Endothelial cell of umbilical vein (primary cell): ENCODE measurements around the gene TFDP2. TPM values are rescaled to one million over a fixed set of nuclear protein-coding genes. Genes with fewer than 3 reads are reported as not detected.

Source experiments
- BruUV-seq: library from RNA; stranded (reverse); fragments of 400-500 nt; replicated peaks from 2 replicates; lab custom pipeline; 2021; lab: Mats Ljungman, UMichigan
- CTCF ChIA-PET: fragments of 300-600, 350-600 bp; sonication (Branson Sonifier 250); formaldehyde crosslinking; loops from one replicate; lab custom pipeline; 2021; ENCODE audit warnings: antibody characterized with exemption, inconsistent platforms; lab: Charles Lee
- POLR2A ChIA-PET: fragments of 300-600, 350-600 bp; sonication (Branson Sonifier 250); formaldehyde crosslinking; loops from one replicate; lab custom pipeline; 2021; ENCODE audit warnings: antibody characterized with exemption, inconsistent platforms; lab: Charles Lee
- DNase-seq: peaks from one replicate; pipeline ENCODE4 v3.0.0-alpha.2; 2011; ENCODE audit warnings: low read depth, low spot score
- FAIRE-seq: peaks from 2 replicates; lab custom pipeline; 2011; peaks lifted over from hg19 to GRCh38; lab: Jason Lieb, UNC
- H2AFZ ChIP-seq: 2 replicates; pipeline ENCODE4 v1.6.0; 2012; ENCODE audit warnings: low read depth, low read length, control low read depth, inconsistent platforms
- H3K27ac ChIP-seq: 2 replicates; pipeline ENCODE4 v1.5.1; 2011; ENCODE audit warnings: low read depth, mild to moderate bottlenecking, control low read depth, low read length, moderate library complexity; ENCODE audit not compliant: insufficient read depth
- H3K27me3 ChIP-seq, 2 experiments: 2 replicates each; pipeline versions ENCODE4 v1.6.0 to v1.6.1; 2011; ENCODE audit warnings: low read length in 2 of 2, mixed read lengths in 1 of 2; ENCODE audit not compliant: control insufficient read depth in 2 of 2, insufficient read depth in 2 of 2
- H3K36me3 ChIP-seq, 2 experiments: 2 replicates in 1 of 2; 3 replicates in 1 of 2; pipeline ENCODE4 v1.5.1; 2011; ENCODE audit warnings: low read length in 2 of 2, mild to moderate bottlenecking in 1 of 2, moderate library complexity in 1 of 2; ENCODE audit not compliant: control insufficient read depth in 2 of 2, insufficient read depth in 2 of 2; ENCODE audit errors: extremely low read depth in 1 of 2
- H3K4me1 ChIP-seq: 3 replicates; pipeline ENCODE4 v1.5.1; 2011; ENCODE audit warnings: mild to moderate bottlenecking, low read length; ENCODE audit not compliant: control insufficient read depth, insufficient read depth; ENCODE audit errors: extremely low read depth
- H3K4me2 ChIP-seq: 2 replicates; pipeline ENCODE4 v1.6.1; 2011; ENCODE audit warnings: low read length, control low read depth, mixed read lengths; ENCODE audit not compliant: insufficient read depth
- H3K4me3 ChIP-seq, 3 experiments: fragments of 200-600 bp in 1 of 3; sonication (generic), shearing (Covaris generic) in 1 of 3; replicated peaks in 1 of 3; 2 replicates each; pipeline ENCODE4 v1.5.1; 2011 to 2016; ENCODE audit warnings: control low read depth in 3 of 3, low read length in 3 of 3, mild to moderate bottlenecking in 2 of 3, inconsistent platforms in 1 of 3, low read depth in 1 of 3, moderate library complexity in 1 of 3; ENCODE audit not compliant: insufficient read depth in 1 of 3
- H3K79me2 ChIP-seq: 2 replicates; pipeline ENCODE4 v1.6.0; 2012; ENCODE audit warnings: low read length, inconsistent platforms; ENCODE audit not compliant: control insufficient read depth, insufficient read depth
- H3K9ac ChIP-seq: replicated peaks from 2 replicates; pipeline ENCODE3; 2011; ENCODE audit warnings: low read length, control low read depth; ENCODE audit not compliant: insufficient read depth; ENCODE audit errors: extremely low read depth
- H3K9me1 ChIP-seq: replicated peaks from 3 replicates; pipeline ENCODE4 v1.6.0; 2011; ENCODE audit warnings: mild to moderate bottlenecking, low read length; ENCODE audit not compliant: control insufficient read depth, insufficient read depth; ENCODE audit errors: extremely low read depth
- H3K9me3 ChIP-seq: replicated peaks from 2 replicates; pipeline ENCODE4 v1.5.1; 2012; ENCODE audit warnings: low read length, inconsistent platforms; ENCODE audit not compliant: control insufficient read depth, insufficient read depth
- H4K20me1 ChIP-seq: replicated peaks from 2 replicates; pipeline ENCODE3; 2011; ENCODE audit warnings: mild to moderate bottlenecking, low read length; ENCODE audit not compliant: control insufficient read depth, insufficient read depth; ENCODE audit errors: extremely low read depth
- CTCF ChIP-seq, 2 donors: IDR thresholded peaks; 1 replicate in 1 of 2; 2 replicates in 1 of 2; pipeline ENCODE4 v1.5.1; 2011; ENCODE audit warnings: low read length in 2 of 2, mild to moderate bottlenecking in 2 of 2, moderate library complexity in 2 of 2, control low read depth in 1 of 2, inconsistent platforms in 1 of 2, low read depth in 1 of 2; ENCODE audit not compliant: insufficient read depth in 1 of 2; ENCODE audit errors: extremely low read depth in 1 of 2
- EZH2 ChIP-seq: IDR thresholded peaks from 2 replicates; pipeline ENCODE4 v1.6.1; 2012; ENCODE audit warnings: borderline replicate concordance, low read depth, mild to moderate bottlenecking, moderate library complexity, low read length, inconsistent platforms; ENCODE audit not compliant: severe bottlenecking
- FOS ChIP-seq: IDR thresholded peaks from 2 replicates; pipeline ENCODE4 v1.6.1; 2011; ENCODE audit warnings: mild to moderate bottlenecking, low read length, moderate library complexity, borderline replicate concordance; ENCODE audit not compliant: insufficient read depth
- GATA2 ChIP-seq: IDR thresholded peaks from 2 replicates; pipeline ENCODE4 v1.7.0; 2011; ENCODE audit warnings: low read depth, mild to moderate bottlenecking, moderate library complexity, mixed read lengths, low read length; ENCODE audit not compliant: insufficient read length, insufficient read depth
- JUN ChIP-seq: IDR thresholded peaks from 2 replicates; pipeline ENCODE4 v1.6.1; 2011; ENCODE audit warnings: borderline replicate concordance, low read depth; ENCODE audit not compliant: insufficient read length, insufficient read depth
- MAX ChIP-seq: IDR thresholded peaks from 2 replicates; pipeline ENCODE4 v1.6.1; 2011; ENCODE audit not compliant: insufficient read depth, insufficient read length
- MYC ChIP-seq: IDR thresholded peaks from one replicate; pipeline ENCODE4 v1.6.1; 2011; ENCODE audit warnings: mild to moderate bottlenecking, low read depth, low read length
- POLR2A ChIP-seq: IDR thresholded peaks from 2 replicates; pipeline ENCODE4 v1.6.1; 2012; ENCODE audit warnings: low read depth, mild to moderate bottlenecking, control low read depth, low read length
- POLR2AphosphoS5 ChIP-seq: IDR thresholded peaks from 2 replicates; pipeline ENCODE4 v1.6.1; 2012; ENCODE audit warnings: low read depth, mild to moderate bottlenecking, control low read depth, low read length, moderate library complexity; ENCODE audit not compliant: insufficient read depth
- dilution Hi-C: fragments of 300-500 bp; cut with MboI; formaldehyde crosslinking; loops from one replicate; pipeline ENCODE4 v1.15.0; 2019; ENCODE audit warnings: low sequenced_read_pairs; ENCODE audit not compliant: extremely low pct_ligation_motif_present
- intact Hi-C: fragments of 100-400 bp; cut with micrococcal nuclease; formaldehyde crosslinking; loops from one replicate; pipeline ENCODE4 v1.10.0; 2022
- polyA plus RNA-seq, 4 experiments: library from polyadenylated mRNA; depleted of rRNA in 3 of 4; stranded (reverse) in 3 of 4; unstranded in 1 of 4; fragments of >200 nt; gene quantifications; 2 replicates each; pipeline versions ENCODE4 v1.2.1 to v1.2.3, GENCODE V29; 2011 to 2012; ENCODE audit warnings: missing spikeins in 1 of 4
- total RNA-seq: library from RNA; stranded (reverse); gene quantifications from 2 replicates; pipeline ENCODE4 v1.2.3, GENCODE V29; 2021

TFDP2 gene
- total and polyA plus RNA-seq, 2 donors (not counting 3 experiments of a cell fraction or from before 2014, with no cell fraction given) = 8.5 to 21.5 TPM

GRCh38 chr3:141972399-141972798 is 176.9 kb downstream of the TFDP2 start:
- Histone ChIP-seq H3K4me2 (no peak overlapping the region), H3K27me3 (no peaks in the 10 kb centered on the region), H3K9me1 (no peaks in the 10 kb centered on the region), H3K4me1 (no peaks in the 10 kb centered on the region), H3K27ac (no peak overlapping the region), H3K4me3 (no peak overlapping the region), H4K20me1 (no peaks in the 10 kb centered on the region), H3K9ac (no peak overlapping the region), H2AFZ (no peak overlapping the region), H3K9me3 (no peaks in the 10 kb centered on the region), H3K36me3 (no peaks in the 10 kb centered on the region), H3K79me2 (no peaks in the 10 kb centered on the region)
- ChIA-PET POLR2A (interaction anchor here (0.6 kb wide), 1 partner anchor 306 kb away, joined by 3 read pairs; no protein-coding TSS in a partner anchor), CTCF (interaction anchor here (2.1 kb wide), 1 partner anchor 10 kb away, joined by 6 read pairs; no protein-coding TSS in a partner anchor)
- dilution Hi-C loops = no loop called here
- BruUV-seq = no TSS peak
- FAIRE-seq (no peak), DNase-seq (no peak)
- intact Hi-C loops = no loop called here
- TF ChIP-seq POLR2AphosphoS5 = no peak
- TF ChIP-seq CTCF (IDR thresholded peaks at IDR 0.05; ENCODE audit: extremely low read depth in 1 of 2, insufficient read depth in 1 of 2, low read depth in 1 of 2, low read length in 2 of 2) = no peak
- no peak for TF ChIP-seq JUN
- no peak for TF ChIP-seq MYC
- no peak for TF ChIP-seq MAX
- no peak for TF ChIP-seq EZH2
- no peak for TF ChIP-seq POLR2A
- no peak for TF ChIP-seq FOS
- no peak for TF ChIP-seq GATA2
